GM23338 (cell line): ENCODE measurements around the gene HPRT1. TPM values are rescaled to one million over a fixed set of nuclear protein-coding genes. Genes with fewer than 3 reads are reported as not detected.

ENCODE experiments used
- ATAC-seq: fragments of 200-7000 bp; cut with Tn5 transposase; 3 replicates; pipeline ENCODE4 v1.9.1; 2020
- DNase-seq: peaks from one replicate; pipeline ENCODE4 v3.0.0-alpha.2; 2015; ENCODE audit warnings: low spot score
- H2AFZ ChIP-seq: fragments of 200-600 bp; sonication (generic); 2 replicates; pipeline ENCODE4 v1.8.0; 2016; ENCODE audit warnings: antibody characterized with exemption, mild to moderate bottlenecking, moderate library complexity
- H3F3A ChIP-seq: fragments of 200-600 bp; sonication (generic); replicated peaks from 2 replicates; pipeline ENCODE4 v1.8.0; 2017; ENCODE audit warnings: antibody characterized with exemption, mixed run types, low read depth
- H3K27ac ChIP-seq: fragments of 200-600 bp; sonication (generic); 2 replicates; pipeline ENCODE4 v1.6.1; 2016; ENCODE audit warnings: low read depth
- H3K27me3 ChIP-seq: fragments of 200-600 bp; sonication (generic); 2 replicates; pipeline ENCODE4 v1.8.0; 2016; ENCODE audit warnings: mild to moderate bottlenecking, mixed run types, moderate library complexity; ENCODE audit not compliant: insufficient read depth
- H3K36me3 ChIP-seq: fragments of 200-600 bp; sonication (generic); 2 replicates; pipeline ENCODE4 v1.8.0; 2016; ENCODE audit warnings: mild to moderate bottlenecking; ENCODE audit not compliant: insufficient read depth
- H3K4me1 ChIP-seq: fragments of 200-600 bp; sonication (generic); 2 replicates; pipeline ENCODE4 v1.8.0; 2016; ENCODE audit warnings: mild to moderate bottlenecking, moderate library complexity; ENCODE audit not compliant: insufficient read depth
- H3K4me2 ChIP-seq: fragments of 200-600 bp; sonication (generic); 2 replicates; pipeline ENCODE4 v1.7.1; 2017; ENCODE audit warnings: mixed run types
- H3K4me3 ChIP-seq: fragments of 200-600 bp; sonication (generic); 2 replicates; pipeline ENCODE4 v1.6.1; 2016; ENCODE audit warnings: mixed run types
- H3K79me2 ChIP-seq: fragments of 200-600 bp; sonication (generic); replicated peaks from 2 replicates; pipeline ENCODE4 v1.8.0; 2017; ENCODE audit warnings: mild to moderate bottlenecking; ENCODE audit not compliant: insufficient read depth
- H3K9me2 ChIP-seq: fragments of 200-600 bp; sonication (generic); 2 replicates; pipeline ENCODE4 v1.8.0; 2017; ENCODE audit not compliant: insufficient read depth
- H4K20me1 ChIP-seq: fragments of 200-600 bp; sonication (generic); replicated peaks from 2 replicates; pipeline ENCODE4 v1.8.0; 2017; ENCODE audit warnings: mild to moderate bottlenecking; ENCODE audit not compliant: insufficient read depth
- H3K27ac Mint-ChIP-seq: 2 replicates; pipeline ENCODE4 v1.8.0; 2020; ENCODE audit warnings: inconsistent platforms, mild to moderate bottlenecking, moderate library complexity, mixed read lengths
- H3K27me3 Mint-ChIP-seq: 3 replicates; pipeline ENCODE4 v1.8.0; 2022; ENCODE audit warnings: low read depth, mild to moderate bottlenecking, moderate library complexity, mixed read lengths, inconsistent platforms; ENCODE audit not compliant: insufficient read depth, poor library complexity
- H3K36me3 Mint-ChIP-seq: 3 replicates; pipeline ENCODE4 v1.8.0; 2021; ENCODE audit warnings: low read depth, mild to moderate bottlenecking, inconsistent platforms, moderate library complexity, mixed read lengths
- H3K4me1 Mint-ChIP-seq: 3 replicates; pipeline ENCODE4 v1.8.0; 2020; ENCODE audit warnings: mild to moderate bottlenecking, inconsistent platforms, mixed read lengths
- H3K4me3 Mint-ChIP-seq: 3 replicates; pipeline ENCODE4 v1.8.0; 2021; ENCODE audit warnings: moderate library complexity, mild to moderate bottlenecking, inconsistent platforms, mixed read lengths
- H3K9me3 Mint-ChIP-seq: 3 replicates; pipeline ENCODE4 v1.8.0; 2020; ENCODE audit warnings: moderate library complexity, mild to moderate bottlenecking, inconsistent platforms, mixed read lengths
- CREB1 ChIP-seq: fragments of 250-450 bp; sonication (Bioruptor Pico); IDR thresholded peaks from 2 replicates; pipeline ENCODE4 v1.5.0; 2020; ENCODE audit warnings: low read depth, mild to moderate bottlenecking, moderate library complexity
- EZH2phosphoT487 ChIP-seq: fragments of 200-600 bp; sonication (generic); IDR thresholded peaks from one replicate; pipeline ENCODE4 v1.8.1; 2018; ENCODE audit warnings: antibody characterized with exemption; ENCODE audit not compliant: unreplicated experiment
- JUNB ChIP-seq: IDR thresholded peaks from one replicate; pipeline ENCODE4 v1.6.1; 2016; ENCODE audit warnings: antibody characterized with exemption; ENCODE audit not compliant: unreplicated experiment
- POLR2AphosphoS5 ChIP-seq: IDR thresholded peaks from 2 replicates; pipeline ENCODE4 v1.6.1; 2016; ENCODE audit warnings: antibody characterized with exemption, low read depth
- STAT1 ChIP-seq: IDR thresholded peaks from one replicate; pipeline ENCODE4 v1.6.1; 2016; ENCODE audit warnings: antibody characterized with exemption; ENCODE audit not compliant: unreplicated experiment
- ZNF331 ChIP-seq: fragments of 250-450 bp; sonication (Bioruptor Pico); IDR thresholded peaks from 2 replicates; pipeline ENCODE4 v1.5.0; 2020; ENCODE audit warnings: low read depth, mild to moderate bottlenecking, moderate library complexity
- polyA plus RNA-seq: library from polyadenylated mRNA; unstranded; fragments of >200 nt; fragmentation: Nextera tagmentation; extraction: Ambion mirVana; gene quantifications from 2 replicates; pipeline ENCODE4 v1.2.1, GENCODE V29; 2016
- total RNA-seq: library from RNA; depleted of rRNA; stranded (reverse); fragments of >200 nt; shearing (Covaris generic); gene quantifications from 2 replicates; pipeline ENCODE4 v1.2.3, GENCODE V29; 2014
- TF ChIP-seq, protein P1 (sequence below): IDR thresholded peaks from one replicate; pipeline ENCODE4 v1.6.1; 2018; ENCODE audit warnings: antibody characterized with exemption; ENCODE audit not compliant: unreplicated experiment
- TF ChIP-seq, protein P2 (sequence below): IDR thresholded peaks from 2 replicates; pipeline ENCODE4 v1.6.1; 2016; ENCODE audit warnings: antibody characterized with exemption
- TF ChIP-seq, protein P3 (sequence below): fragments of 250-450 bp; sonication (Bioruptor Pico); IDR thresholded peaks from 2 replicates; pipeline ENCODE4 v1.5.0; 2020; ENCODE audit warnings: mild to moderate bottlenecking, moderate library complexity

The HPRT1 gene
- total and polyA plus RNA-seq, 2 experiments from 2014 or later = 27.0 to 79.4 TPM

GRCh38 chrX:134546187-134546586, 86.2 kb downstream of the HPRT1 start:
- Mint-ChIP-seq H3K36me3 (no peaks in the 10 kb centered on the region), H3K27ac (no peak overlapping the region), H3K4me3 (peak overlapping the region; percentile 68), H3K9me3 (no peaks in the 10 kb centered on the region), H3K27me3 (peaks cover 67% of the 10 kb centered on the region), H3K4me1 (peaks cover 51% of the 10 kb centered on the region)
- peaks cover 50% of the 10 kb centered on the region for H3K4me1 ChIP-seq
- no peaks in the 10 kb centered on the region for H3K36me3 ChIP-seq
- H3F3A ChIP-seq = 0 out of 2 replicates have a peak, but pooled peaks cover 5% of the 10 kb centered on the region
- ATAC-seq = peak; percentile 3; the same call in 2 of the 3 replicates
- peak overlapping the region; percentile 78 for H3K4me2 ChIP-seq
- TF ChIP-seq, protein P1, sequence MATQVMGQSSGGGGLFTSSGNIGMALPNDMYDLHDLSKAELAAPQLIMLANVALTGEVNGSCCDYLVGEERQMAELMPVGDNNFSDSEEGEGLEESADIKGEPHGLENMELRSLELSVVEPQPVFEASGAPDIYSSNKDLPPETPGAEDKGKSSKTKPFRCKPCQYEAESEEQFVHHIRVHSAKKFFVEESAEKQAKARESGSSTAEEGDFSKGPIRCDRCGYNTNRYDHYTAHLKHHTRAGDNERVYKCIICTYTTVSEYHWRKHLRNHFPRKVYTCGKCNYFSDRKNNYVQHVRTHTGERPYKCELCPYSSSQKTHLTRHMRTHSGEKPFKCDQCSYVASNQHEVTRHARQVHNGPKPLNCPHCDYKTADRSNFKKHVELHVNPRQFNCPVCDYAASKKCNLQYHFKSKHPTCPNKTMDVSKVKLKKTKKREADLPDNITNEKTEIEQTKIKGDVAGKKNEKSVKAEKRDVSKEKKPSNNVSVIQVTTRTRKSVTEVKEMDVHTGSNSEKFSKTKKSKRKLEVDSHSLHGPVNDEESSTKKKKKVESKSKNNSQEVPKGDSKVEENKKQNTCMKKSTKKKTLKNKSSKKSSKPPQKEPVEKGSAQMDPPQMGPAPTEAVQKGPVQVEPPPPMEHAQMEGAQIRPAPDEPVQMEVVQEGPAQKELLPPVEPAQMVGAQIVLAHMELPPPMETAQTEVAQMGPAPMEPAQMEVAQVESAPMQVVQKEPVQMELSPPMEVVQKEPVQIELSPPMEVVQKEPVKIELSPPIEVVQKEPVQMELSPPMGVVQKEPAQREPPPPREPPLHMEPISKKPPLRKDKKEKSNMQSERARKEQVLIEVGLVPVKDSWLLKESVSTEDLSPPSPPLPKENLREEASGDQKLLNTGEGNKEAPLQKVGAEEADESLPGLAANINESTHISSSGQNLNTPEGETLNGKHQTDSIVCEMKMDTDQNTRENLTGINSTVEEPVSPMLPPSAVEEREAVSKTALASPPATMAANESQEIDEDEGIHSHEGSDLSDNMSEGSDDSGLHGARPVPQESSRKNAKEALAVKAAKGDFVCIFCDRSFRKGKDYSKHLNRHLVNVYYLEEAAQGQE = no peak
- TF ChIP-seq EZH2phosphoT487 (no peak), CREB1 (no peak)
- H3K9me2 ChIP-seq = no peaks in the 10 kb centered on the region
- H3K79me2 ChIP-seq = no peaks in the 10 kb centered on the region
- no peak overlapping the region for H3K27ac ChIP-seq
- H3K27me3 ChIP-seq = peaks cover 56% of the 10 kb centered on the region
- 0 out of 2 replicates have a peak overlapping the region, but pooled peaks have one; percentile 38 for H2AFZ ChIP-seq
- H3K4me3 ChIP-seq = peak overlapping the region; percentile 59
- no peaks in the 10 kb centered on the region for H4K20me1 ChIP-seq
- peak; percentile 20 for DNase-seq

DNA sequence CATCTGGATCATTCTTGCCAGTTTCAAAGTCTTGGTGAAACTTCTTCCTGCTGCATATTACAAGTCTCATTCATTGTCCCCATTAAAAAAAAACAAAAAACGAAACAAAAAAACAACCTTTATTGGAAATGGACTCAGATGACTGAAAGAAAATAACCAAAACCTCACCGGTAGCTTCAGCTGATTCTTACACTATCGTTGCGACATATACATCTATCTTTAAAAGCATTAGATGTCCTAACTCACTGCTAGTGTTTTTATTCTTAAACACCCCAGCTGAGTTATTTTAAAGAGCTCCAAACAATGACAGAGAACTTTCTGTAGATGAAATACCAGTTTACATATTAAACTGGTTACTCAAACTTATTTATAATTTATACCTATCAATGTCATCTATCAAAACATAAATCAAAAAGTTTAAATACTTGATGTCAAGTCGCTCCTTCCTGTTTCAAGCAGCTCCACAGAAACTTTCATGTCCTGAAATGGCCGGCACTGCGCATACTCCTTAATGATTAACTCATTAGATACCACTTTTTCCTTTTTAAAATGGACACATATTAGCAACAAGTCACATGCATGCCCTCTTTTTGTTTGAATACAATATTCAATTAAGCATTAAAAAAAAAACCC, 87.2 kb downstream of the HPRT1 start:
- H3K4me2 ChIP-seq = peak overlapping the region; percentile 78
- H3F3A ChIP-seq = 0 out of 2 replicates have a peak, but pooled peaks cover 5% of the 10 kb centered on the region
- peak overlapping the region; percentile 59 for H3K4me3 ChIP-seq
- no peak overlapping the region for H2AFZ ChIP-seq
- no peaks in the 10 kb centered on the region for H3K36me3 Mint-ChIP-seq
- H3K27me3 Mint-ChIP-seq = peaks cover 77% of the 10 kb centered on the region
- H3K27ac Mint-ChIP-seq = no peak overlapping the region
- H3K27me3 ChIP-seq = peaks cover 66% of the 10 kb centered on the region
- no peaks in the 10 kb centered on the region for H4K20me1 ChIP-seq
- peaks cover 50% of the 10 kb centered on the region for H3K4me1 Mint-ChIP-seq
- no peak overlapping the region for H3K27ac ChIP-seq
- H3K9me2 ChIP-seq = no peaks in the 10 kb centered on the region
- no peaks in the 10 kb centered on the region for H3K79me2 ChIP-seq
- peak overlapping the region; percentile 84 for H3K4me3 Mint-ChIP-seq
- H3K4me1 ChIP-seq = peaks cover 56% of the 10 kb centered on the region
- no peak for DNase-seq
- no peaks in the 10 kb centered on the region for H3K36me3 ChIP-seq
- no peak for ATAC-seq
- H3K9me3 Mint-ChIP-seq = no peaks in the 10 kb centered on the region
- TF ChIP-seq, protein P2, sequence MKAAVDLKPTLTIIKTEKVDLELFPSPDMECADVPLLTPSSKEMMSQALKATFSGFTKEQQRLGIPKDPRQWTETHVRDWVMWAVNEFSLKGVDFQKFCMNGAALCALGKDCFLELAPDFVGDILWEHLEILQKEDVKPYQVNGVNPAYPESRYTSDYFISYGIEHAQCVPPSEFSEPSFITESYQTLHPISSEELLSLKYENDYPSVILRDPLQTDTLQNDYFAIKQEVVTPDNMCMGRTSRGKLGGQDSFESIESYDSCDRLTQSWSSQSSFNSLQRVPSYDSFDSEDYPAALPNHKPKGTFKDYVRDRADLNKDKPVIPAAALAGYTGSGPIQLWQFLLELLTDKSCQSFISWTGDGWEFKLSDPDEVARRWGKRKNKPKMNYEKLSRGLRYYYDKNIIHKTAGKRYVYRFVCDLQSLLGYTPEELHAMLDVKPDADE = no peak
- TF ChIP-seq EZH2phosphoT487 (no peak), ZNF331 (no peak), JUNB (no peak), STAT1 (no peak), CREB1 (no peak), POLR2AphosphoS5 (no peak)
- TF ChIP-seq, protein P3, sequence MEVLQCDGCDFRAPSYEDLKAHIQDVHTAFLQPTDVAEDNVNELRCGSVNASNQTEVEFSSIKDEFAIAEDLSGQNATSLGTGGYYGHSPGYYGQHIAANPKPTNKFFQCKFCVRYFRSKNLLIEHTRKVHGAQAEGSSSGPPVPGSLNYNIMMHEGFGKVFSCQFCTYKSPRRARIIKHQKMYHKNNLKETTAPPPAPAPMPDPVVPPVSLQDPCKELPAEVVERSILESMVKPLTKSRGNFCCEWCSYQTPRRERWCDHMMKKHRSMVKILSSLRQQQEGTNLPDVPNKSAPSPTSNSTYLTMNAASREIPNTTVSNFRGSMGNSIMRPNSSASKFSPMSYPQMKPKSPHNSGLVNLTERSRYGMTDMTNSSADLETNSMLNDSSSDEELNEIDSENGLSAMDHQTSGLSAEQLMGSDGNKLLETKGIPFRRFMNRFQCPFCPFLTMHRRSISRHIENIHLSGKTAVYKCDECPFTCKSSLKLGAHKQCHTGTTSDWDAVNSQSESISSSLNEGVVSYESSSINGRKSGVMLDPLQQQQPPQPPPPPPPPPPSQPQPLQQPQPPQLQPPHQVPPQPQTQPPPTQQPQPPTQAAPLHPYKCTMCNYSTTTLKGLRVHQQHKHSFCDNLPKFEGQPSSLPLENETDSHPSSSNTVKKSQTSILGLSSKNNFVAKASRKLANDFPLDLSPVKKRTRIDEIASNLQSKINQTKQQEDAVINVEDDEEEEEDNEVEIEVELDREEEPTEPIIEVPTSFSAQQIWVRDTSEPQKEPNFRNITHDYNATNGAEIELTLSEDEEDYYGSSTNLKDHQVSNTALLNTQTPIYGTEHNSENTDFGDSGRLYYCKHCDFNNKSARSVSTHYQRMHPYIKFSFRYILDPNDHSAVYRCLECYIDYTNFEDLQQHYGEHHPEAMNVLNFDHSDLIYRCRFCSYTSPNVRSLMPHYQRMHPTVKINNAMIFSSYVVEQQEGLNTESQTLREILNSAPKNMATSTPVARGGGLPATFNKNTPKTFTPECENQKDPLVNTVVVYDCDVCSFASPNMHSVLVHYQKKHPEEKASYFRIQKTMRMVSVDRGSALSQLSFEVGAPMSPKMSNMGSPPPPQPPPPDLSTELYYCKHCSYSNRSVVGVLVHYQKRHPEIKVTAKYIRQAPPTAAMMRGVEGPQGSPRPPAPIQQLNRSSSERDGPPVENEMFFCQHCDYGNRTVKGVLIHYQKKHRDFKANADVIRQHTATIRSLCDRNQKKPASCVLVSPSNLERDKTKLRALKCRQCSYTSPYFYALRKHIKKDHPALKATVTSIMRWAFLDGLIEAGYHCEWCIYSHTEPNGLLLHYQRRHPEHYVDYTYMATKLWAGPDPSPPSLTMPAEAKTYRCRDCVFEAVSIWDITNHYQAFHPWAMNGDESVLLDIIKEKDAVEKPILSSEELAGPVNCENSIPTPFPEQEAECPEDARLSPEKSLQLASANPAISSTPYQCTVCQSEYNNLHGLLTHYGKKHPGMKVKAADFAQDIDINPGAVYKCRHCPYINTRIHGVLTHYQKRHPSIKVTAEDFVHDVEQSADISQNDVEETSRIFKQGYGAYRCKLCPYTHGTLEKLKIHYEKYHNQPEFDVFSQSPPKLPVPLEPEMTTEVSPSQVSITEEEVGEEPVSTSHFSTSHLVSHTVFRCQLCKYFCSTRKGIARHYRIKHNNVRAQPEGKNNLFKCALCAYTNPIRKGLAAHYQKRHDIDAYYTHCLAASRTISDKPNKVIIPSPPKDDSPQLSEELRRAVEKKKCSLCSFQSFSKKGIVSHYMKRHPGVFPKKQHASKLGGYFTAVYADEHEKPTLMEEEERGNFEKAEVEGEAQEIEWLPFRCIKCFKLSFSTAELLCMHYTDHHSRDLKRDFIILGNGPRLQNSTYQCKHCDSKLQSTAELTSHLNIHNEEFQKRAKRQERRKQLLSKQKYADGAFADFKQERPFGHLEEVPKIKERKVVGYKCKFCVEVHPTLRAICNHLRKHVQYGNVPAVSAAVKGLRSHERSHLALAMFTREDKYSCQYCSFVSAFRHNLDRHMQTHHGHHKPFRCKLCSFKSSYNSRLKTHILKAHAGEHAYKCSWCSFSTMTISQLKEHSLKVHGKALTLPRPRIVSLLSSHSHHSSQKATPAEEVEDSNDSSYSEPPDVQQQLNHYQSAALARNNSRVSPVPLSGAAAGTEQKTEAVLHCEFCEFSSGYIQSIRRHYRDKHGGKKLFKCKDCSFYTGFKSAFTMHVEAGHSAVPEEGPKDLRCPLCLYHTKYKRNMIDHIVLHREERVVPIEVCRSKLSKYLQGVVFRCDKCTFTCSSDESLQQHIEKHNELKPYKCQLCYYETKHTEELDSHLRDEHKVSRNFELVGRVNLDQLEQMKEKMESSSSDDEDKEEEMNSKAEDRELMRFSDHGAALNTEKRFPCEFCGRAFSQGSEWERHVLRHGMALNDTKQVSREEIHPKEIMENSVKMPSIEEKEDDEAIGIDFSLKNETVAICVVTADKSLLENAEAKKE (CRISPR knock-in tag) = no peak
